ENCODE data around the gene PNPLA2. TPM values are rescaled to one million over a fixed set of nuclear protein-coding genes. Genes with fewer than 3 reads are reported as not detected.

PNPLA2 gene
- total and polyA plus RNA-seq, 9 donors, result 9.0 to 46.1 (median 28.0) TPM

DNA sequence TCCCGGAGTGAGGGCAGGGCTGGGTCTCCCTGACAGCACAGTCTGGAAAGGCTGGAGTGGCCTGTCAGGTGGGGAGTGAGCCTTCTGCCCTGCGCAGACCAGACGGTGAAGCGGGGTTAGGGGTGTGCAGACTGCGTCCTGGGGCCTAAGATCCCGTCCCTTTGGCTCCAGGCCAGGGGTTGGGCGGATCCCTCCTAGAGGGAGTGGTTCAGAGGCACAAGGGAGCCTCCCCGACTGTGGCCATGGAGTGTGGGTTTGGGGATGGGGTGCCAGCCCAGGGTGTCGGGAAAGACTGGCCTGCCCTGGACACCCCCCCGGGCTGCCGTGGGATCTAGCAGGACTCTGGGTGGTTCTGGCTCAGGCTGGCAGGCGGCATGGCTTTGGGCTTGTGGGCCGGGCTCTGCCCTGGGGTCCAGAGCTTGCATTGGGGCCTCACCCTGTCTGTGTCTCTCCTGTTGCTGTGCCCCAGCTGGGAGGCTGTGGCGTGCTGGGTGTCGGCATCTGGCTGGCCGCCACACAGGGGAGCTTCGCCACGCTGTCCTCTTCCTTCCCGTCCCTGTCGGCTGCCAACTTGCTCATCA, 43.5 kb downstream of the PNPLA2 start:
- WGBS (ENCODE audit: insufficient coverage), result 29% methylated on average over 20 of the region's 20 CpGs
- H3K4me1 ChIP-seq (ENCODE audit: control insufficient read depth, insufficient read depth, low read length), result peaks cover 34% of the 10 kb centered on the region
- no peaks in the 10 kb centered on the region for H3K27me3 ChIP-seq (ENCODE audit: control insufficient read depth, insufficient read depth, low read length)
- no peak overlapping the region for H3K27ac ChIP-seq (ENCODE audit: low read length)
- no peak for DNase-seq
- no peaks in the 10 kb centered on the region for H3K9me3 ChIP-seq (replicated peaks; ENCODE audit: control insufficient read depth, low read depth, low read length)
- H3K4me3 ChIP-seq (ENCODE audit: low read length), result no peak overlapping the region
- peaks cover 26% of the 10 kb centered on the region for H3K36me3 ChIP-seq (ENCODE audit: control insufficient read depth, insufficient read depth, low read length)

DNA sequence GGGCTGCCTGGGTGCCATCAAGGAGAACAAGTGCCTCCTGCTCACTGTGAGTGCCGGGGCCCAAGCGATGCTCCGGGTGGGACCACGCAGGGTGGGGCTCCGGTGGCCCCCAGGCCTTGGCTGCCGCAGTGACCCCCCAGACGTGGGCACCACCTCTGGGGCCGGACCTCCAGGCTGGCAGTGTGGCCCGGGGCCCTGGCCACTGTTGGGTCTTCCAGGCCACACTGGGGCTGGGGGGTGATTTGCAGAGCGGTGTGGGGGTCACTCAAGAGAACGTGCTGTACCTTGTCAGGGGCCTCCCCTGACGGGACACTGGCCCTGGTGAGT, 43.9 kb downstream of the PNPLA2 start:
- H3K4me3 ChIP-seq (ENCODE audit: low read length), result no peak overlapping the region
- no peaks in the 10 kb centered on the region for H3K9me3 ChIP-seq (replicated peaks; ENCODE audit: control insufficient read depth, low read depth, low read length)
- no peak overlapping the region for H3K27ac ChIP-seq (ENCODE audit: low read length)
- H3K36me3 ChIP-seq (ENCODE audit: control insufficient read depth, insufficient read depth, low read length), result peaks cover 26% of the 10 kb centered on the region
- H3K4me1 ChIP-seq (ENCODE audit: control insufficient read depth, insufficient read depth, low read length), result peaks cover 34% of the 10 kb centered on the region
- no peaks in the 10 kb centered on the region for H3K27me3 ChIP-seq (ENCODE audit: control insufficient read depth, insufficient read depth, low read length)
- no peak for DNase-seq
- WGBS (ENCODE audit: insufficient coverage), result 43% methylated on average over 9 of the region's 12 CpGs

DNA sequence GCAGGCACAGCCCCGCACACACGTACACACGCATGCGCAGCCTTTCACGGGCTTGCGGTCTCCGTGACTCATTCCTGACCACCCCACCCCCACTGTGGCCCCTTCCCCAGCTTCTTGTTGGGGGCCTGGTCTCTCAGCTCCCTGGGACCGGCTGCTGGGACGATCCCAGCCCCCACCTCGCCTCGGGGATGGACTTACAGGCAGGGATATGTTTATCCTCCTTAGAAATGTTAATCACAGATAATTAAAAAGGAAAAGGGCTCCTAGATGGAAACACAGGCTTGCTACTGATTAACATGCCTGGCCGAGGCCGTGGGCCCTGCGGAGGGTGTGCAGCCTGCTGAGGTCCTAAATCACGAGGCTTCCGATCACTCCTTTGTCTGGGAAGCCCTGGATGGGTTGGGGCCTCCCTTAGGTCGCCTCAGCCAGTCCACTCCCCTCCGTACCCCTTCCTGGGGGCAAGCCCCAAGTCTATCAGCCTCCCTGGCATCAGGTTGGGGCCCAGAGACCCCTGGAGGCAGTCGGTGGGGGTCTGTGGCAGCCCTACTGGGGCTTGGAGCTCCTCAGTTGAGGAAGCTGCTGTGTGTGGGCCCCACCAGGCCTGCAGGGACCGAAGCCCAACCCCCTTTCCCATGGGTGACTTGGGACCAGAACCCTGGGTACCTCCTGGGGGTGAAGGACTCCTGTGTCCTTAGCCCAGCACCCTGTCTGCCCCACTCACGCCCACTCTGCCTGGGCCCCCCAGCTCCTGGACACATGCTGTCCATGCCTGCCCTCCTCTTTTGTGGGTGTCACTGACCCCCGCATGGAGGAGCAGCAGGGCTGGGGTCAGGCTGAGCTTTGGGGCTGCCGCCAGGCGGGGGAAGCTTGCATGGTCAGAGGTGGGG, 44.6 kb downstream of the PNPLA2 start:
- Histone ChIP-seq H3K4me1 (ENCODE audit: control insufficient read depth, insufficient read depth, low read length) (peaks cover 34% of the 10 kb centered on the region), H3K4me3 (ENCODE audit: low read length) (no peak overlapping the region), H3K36me3 (ENCODE audit: control insufficient read depth, insufficient read depth, low read length) (peaks cover 28% of the 10 kb centered on the region), H3K27ac (ENCODE audit: low read length) (no peak overlapping the region), H3K27me3 (ENCODE audit: control insufficient read depth, insufficient read depth, low read length) (no peaks in the 10 kb centered on the region), H3K9me3 (replicated peaks; ENCODE audit: control insufficient read depth, low read depth, low read length) (no peaks in the 10 kb centered on the region)
- WGBS (ENCODE audit: insufficient coverage), result 55% methylated on average over 18 of the region's 24 CpGs
- DNase-seq, result no peak

DNA sequence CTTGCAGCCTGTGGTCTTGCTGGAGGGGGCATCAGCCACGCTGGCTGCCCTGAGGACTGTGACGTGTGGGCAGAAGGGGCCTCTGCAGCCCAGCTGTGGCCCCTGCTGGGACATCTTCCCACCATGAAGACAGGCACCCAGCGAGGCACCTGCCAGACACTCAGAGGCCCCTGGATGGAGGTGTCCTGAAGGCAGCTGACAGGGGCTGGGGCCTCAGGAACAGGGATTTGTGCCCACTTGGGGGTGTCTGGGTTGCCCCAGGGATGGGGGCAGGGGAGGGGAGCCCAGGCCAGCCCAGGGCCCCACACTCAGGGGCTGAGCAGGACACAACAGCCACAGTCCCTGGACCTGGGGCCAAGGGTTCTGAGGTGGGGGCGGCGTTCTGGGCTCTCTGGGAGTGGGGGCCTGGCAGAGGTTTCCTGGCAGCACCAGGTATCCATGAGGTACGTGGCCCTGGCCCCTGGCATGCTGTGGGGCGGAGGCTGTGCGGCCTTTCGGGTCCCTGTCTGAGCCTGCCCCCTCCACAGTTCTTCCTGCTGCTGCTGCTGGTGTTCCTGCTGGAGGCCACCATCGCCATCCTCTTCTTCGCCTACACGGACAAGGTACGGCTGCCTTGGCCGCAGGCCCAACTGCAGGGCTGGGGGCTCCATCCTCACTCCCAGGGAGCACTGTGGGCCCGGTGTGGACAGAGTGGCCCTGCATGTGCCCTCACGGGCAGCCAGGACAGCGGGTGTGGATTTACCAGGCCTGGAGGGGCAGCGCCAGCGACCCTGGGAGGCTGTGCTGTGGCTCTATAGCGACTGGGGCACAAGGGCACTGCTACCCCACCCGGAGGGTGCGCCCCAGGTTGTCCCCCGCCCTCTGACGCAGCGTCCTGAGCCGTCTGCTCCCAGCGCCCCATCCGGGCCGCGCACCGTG, 45.5 kb downstream of the PNPLA2 start:
- H3K27me3 ChIP-seq (ENCODE audit: control insufficient read depth, insufficient read depth, low read length), result no peaks in the 10 kb centered on the region
- 88% methylated on average over 25 of the region's 31 CpGs for WGBS (ENCODE audit: insufficient coverage)

DNA sequence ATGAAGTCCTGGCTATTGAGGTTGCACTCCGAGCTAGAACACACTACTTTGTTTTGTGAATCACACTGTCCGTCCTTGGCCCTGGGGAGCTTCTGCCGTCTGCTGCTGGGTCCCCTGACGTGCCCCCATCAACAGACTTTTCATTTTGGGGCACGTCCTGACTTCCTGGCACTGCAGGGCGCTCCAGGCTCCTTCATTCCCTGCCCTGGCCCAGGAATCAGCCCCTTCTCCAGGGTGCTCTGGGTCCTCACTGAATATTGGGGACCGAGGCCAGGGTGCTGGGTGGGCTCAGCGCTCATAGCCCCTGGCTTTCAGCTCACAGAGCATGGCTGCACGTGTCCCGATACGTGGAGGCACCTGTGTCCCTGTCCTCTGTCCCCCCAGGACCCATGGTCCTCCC, 46.2 kb downstream of the PNPLA2 start:
- WGBS (ENCODE audit: insufficient coverage), result 67% methylated on average over 8 of the region's 11 CpGs
- Histone ChIP-seq H3K27ac (ENCODE audit: low read length) (no peak overlapping the region), H3K4me1 (ENCODE audit: control insufficient read depth, insufficient read depth, low read length) (peaks cover 23% of the 10 kb centered on the region), H3K27me3 (ENCODE audit: control insufficient read depth, insufficient read depth, low read length) (no peaks in the 10 kb centered on the region), H3K4me3 (ENCODE audit: low read length) (no peak overlapping the region), H3K36me3 (ENCODE audit: control insufficient read depth, insufficient read depth, low read length) (peaks cover 43% of the 10 kb centered on the region), H3K9me3 (replicated peaks; ENCODE audit: control insufficient read depth, low read depth, low read length) (no peaks in the 10 kb centered on the region)
- DNase-seq, result no peak

More for the DNA sequence above, 45.5 kb downstream of the PNPLA2 start:
- Histone ChIP-seq H3K27ac (ENCODE audit: low read length) (no peak overlapping the region), H3K36me3 (ENCODE audit: control insufficient read depth, insufficient read depth, low read length) (peaks cover 37% of the 10 kb centered on the region), H3K4me1 (ENCODE audit: control insufficient read depth, insufficient read depth, low read length) (peaks cover 29% of the 10 kb centered on the region), H3K4me3 (ENCODE audit: low read length) (no peak overlapping the region), H3K9me3 (replicated peaks; ENCODE audit: control insufficient read depth, low read depth, low read length) (no peaks in the 10 kb centered on the region)
- no peak for DNase-seq

DNA sequence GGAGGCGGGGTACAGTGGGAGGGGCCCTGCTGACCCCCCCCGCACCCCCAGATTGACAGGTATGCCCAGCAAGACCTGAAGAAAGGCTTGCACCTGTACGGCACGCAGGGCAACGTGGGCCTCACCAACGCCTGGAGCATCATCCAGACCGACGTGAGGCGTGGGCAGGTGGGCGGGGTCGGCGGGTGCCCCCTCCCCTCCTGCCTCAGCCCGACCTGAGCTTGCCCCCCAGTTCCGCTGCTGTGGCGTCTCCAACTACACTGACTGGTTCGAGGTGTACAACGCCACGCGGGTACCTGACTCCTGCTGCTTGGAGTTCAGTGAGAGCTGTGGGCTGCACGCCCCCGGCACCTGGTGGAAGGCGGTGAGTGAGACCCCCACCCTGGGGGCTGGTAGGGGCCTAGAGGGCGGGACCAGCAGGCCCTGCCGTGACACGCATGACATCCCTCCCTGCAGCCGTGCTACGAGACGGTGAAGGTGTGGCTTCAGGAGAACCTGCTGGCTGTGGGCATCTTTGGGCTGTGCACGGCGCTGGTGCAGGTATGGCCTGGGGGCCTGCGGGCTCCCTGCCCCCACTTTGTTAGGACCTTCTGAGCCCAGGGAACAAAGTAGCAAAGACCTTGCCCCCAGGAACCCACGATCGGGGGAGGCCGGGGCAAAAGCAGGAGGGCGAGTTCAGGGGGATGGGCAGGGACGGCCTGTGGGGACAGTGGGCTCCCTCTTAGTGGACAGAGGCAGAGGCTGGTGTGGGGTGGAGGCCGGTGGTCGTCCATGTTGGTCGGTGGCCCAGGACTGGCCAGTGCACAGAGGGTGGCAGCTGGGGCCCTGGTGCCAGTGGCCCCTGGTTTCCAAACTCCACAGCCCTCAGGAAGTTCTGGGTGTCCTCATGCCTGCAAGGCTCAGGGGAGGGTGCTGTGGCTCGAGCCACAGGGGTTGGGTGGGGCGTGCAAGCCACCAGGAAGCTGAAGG, 47.0 kb downstream of the PNPLA2 start:
- Histone ChIP-seq H3K36me3 (ENCODE audit: control insufficient read depth, insufficient read depth, low read length) (peaks cover 46% of the 10 kb centered on the region), H3K4me1 (ENCODE audit: control insufficient read depth, insufficient read depth, low read length) (peaks cover 15% of the 10 kb centered on the region), H3K27me3 (ENCODE audit: control insufficient read depth, insufficient read depth, low read length) (no peaks in the 10 kb centered on the region), H3K27ac (ENCODE audit: low read length) (no peak overlapping the region), H3K9me3 (replicated peaks; ENCODE audit: control insufficient read depth, low read depth, low read length) (no peaks in the 10 kb centered on the region), H3K4me3 (ENCODE audit: low read length) (no peak overlapping the region)
- 71% methylated on average over 35 of the region's 41 CpGs for WGBS (ENCODE audit: insufficient coverage)
- no peak for DNase-seq

DNA sequence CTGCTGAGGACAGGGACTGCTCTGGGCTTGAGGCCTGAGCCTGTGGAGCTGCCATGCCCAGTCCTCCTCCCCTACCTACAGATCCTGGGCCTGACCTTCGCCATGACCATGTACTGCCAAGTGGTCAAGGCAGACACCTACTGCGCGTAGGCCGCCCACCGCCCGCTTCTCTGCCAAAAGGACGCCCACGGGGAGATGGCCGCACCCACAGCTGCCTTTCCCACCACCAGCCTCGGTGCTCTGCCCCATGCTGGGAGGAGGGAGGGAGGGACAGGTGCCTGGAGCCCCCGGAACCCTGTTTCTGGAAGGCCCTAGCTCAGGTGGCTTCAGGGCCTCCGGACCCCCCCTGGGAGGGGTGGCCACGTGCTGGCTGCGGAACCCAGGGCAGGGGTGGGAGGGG, 47.8 kb downstream of the PNPLA2 start:
- no peak for DNase-seq
- H3K27me3 ChIP-seq (ENCODE audit: control insufficient read depth, insufficient read depth, low read length), result no peaks in the 10 kb centered on the region
- H3K36me3 ChIP-seq (ENCODE audit: control insufficient read depth, insufficient read depth, low read length), result peaks cover 46% of the 10 kb centered on the region
- H3K4me3 ChIP-seq (ENCODE audit: low read length), result no peak overlapping the region
- WGBS (ENCODE audit: insufficient coverage), result 54% methylated on average over 2 of the region's 14 CpGs
- no peak overlapping the region for H3K27ac ChIP-seq (ENCODE audit: low read length)
- H3K4me1 ChIP-seq (ENCODE audit: control insufficient read depth, insufficient read depth, low read length), result peaks cover 15% of the 10 kb centered on the region
- no peaks in the 10 kb centered on the region for H3K9me3 ChIP-seq (replicated peaks; ENCODE audit: control insufficient read depth, low read depth, low read length)

DNA sequence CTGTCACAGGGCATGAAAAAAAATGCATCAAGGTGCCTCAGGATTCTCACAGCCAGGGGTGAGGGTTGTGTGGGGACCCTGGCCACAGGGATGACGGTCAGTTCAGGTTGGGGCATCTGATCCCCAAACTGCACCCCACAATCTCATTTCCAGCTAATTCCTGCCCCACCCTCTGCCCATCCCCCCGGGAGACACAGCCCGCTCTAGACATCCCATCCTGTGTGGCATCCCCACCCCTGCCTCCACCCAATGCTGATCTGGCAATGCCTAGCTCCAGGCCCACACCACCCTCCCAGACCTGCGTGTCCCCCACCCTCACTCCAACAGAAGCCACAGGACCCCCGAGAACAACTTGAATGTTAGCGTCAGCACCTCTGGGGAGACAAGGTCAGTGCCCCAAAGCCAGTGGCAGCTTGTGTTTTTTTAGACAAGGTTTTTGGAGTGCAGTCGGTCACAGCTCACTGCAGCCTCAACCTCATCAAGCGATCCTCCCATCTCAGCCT, 49.2 kb downstream of the PNPLA2 start:
- WGBS (ENCODE audit: insufficient coverage), result 79% methylated on average over 3 of the region's 8 CpGs
- Histone ChIP-seq H3K4me1 (ENCODE audit: control insufficient read depth, insufficient read depth, low read length) (peaks cover 4% of the 10 kb centered on the region), H3K4me3 (ENCODE audit: low read length) (no peak overlapping the region), H3K27me3 (ENCODE audit: control insufficient read depth, insufficient read depth, low read length) (no peaks in the 10 kb centered on the region), H3K9me3 (replicated peaks; ENCODE audit: control insufficient read depth, low read depth, low read length) (no peaks in the 10 kb centered on the region), H3K27ac (ENCODE audit: low read length) (no peak overlapping the region), H3K36me3 (ENCODE audit: control insufficient read depth, insufficient read depth, low read length) (peaks cover 46% of the 10 kb centered on the region)
- DNase-seq, result peak; percentile 12

DNA sequence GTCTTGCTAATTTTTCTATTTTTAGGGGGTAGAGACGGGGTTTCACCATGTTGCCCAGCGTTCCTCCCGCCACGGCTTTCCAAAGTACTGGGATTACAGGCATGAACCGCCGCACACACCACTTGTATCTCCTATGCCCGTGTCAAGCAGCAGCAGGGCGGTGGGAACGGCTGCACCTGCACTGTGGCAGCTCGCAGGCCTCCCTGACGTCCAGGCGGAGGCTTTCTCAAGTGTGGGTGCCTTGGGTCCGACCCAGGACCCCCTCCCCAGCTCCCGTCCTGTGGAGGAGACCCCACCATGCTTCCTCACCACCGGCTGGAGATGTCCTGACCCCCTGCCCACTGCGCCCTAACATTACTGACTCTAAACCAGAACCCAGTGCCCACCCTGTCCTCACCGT, 49.7 kb downstream of the PNPLA2 start:
- H3K36me3 ChIP-seq (ENCODE audit: control insufficient read depth, insufficient read depth, low read length), result peaks cover 48% of the 10 kb centered on the region
- no peaks in the 10 kb centered on the region for H3K27me3 ChIP-seq (ENCODE audit: control insufficient read depth, insufficient read depth, low read length)
- H3K9me3 ChIP-seq (replicated peaks; ENCODE audit: control insufficient read depth, low read depth, low read length), result no peaks in the 10 kb centered on the region
- H3K4me3 ChIP-seq (ENCODE audit: low read length), result no peak overlapping the region
- H3K27ac ChIP-seq (ENCODE audit: low read length), result no peak overlapping the region
- 90% methylated on average over 16 of the region's 17 CpGs for WGBS (ENCODE audit: insufficient coverage)
- H3K4me1 ChIP-seq (ENCODE audit: control insufficient read depth, insufficient read depth, low read length), result peaks cover 7% of the 10 kb centered on the region
- no peak for DNase-seq

All from muscle of leg (tissue), 11 donors.